ENCODE results near the gene HIVEP1.
"Not testable (repeated sequence)": the region's sequence is repeated elsewhere in the genome, so short reads cannot be mapped to it uniquely, and the experiment has no call there.

The HIVEP1 gene

DNA sequence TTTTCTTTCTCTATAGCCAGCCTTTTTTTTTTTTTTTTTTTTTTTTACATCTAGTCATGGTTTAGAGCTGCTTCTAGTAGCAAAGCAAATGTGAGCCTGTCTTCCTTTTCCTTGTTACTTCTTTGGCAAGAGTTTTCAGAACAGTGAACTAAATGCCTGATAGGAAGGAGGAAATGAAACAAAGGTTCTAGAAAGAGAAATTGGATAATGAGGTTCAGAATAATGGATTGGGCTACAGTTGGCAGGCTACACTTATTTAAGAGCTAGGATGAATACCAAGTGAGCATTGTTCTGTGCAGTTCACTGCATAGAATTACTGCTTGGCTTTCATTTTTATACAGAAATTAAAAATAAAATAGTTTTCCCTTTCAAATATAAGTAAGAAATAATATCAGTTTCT lies 78.6 kb downstream of the HIVEP1 start:
- DNase-seq, result no peak

DNA sequence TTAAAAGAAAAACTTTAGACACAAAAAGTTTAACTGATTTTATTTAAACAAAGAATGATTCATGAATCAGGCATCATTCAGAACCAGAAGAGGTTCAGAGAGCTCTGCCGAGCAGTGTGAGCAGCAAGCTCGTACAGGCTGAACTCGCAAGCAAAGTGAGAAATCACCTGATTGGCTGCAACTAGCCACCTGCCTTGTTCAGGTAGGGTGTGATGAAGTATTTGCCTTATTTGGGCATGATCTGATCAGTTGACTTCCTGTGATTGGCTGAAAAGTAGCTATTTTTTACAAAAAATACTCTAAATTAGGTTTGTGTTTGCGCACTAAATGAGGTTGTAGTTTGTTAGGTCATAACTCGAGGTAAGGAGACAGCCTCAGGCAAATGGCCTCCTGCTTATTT lies 80.7 kb downstream of the HIVEP1 start:
- DNase-seq, result no peak

DNA sequence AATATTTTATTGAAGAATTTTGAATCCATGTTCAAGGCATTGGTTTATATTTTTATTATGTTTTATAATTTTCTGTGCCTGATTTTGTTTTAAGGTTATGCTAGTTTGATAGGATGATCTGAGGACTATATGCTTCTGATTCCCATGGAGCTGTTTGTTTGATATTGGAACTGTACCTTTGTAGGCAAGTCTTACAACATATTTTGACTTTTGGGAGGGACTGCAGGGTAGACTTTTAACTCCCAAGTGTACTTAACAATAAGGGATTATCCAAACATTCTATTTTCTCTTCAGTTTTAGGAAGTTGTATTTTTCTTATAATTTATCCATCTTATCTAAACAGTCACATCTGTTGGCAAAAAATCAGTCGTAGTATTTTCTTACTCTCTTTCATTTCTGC lies 82.6 kb downstream of the HIVEP1 start:
- DNase-seq, result no peak

DNA sequence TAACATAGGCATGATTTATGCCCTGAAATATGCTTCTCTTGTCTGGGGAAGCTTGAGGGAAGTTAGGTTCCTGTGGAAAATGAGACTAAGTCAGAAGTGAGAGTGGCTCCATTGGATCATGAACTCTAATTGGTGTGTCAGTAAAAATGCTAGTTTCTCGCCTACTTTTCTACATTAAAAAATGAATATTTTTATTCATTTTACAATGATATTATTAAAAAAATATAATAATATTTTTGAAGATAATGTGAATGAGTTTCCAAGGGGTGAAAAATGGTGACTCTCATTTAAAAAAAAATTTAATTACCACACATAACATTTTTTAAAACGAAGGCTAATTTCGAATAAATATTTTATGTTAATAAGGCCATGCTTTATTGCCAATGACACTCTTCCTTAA lies 84.2 kb downstream of the HIVEP1 start:
- DNase-seq, result no peak

DNA sequence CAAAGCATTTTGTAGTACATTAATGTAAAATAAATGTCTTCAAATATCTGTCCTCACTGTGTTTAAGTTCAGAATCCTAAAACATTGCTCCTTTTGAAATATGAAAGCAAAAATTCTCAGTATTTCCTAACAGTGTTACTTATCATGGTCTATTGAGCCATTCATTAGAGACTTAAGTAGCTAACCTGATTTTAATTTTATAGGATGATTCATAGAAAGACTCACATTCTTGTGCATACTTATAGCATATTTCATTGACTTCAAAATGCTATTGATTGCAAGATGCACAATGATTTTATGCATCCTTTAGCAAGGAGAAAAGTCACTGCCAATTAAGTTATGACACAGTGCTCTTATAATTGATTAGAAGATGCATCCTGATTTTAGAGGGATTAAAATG lies 85.7 kb downstream of the HIVEP1 start:
- no peak for DNase-seq

DNA sequence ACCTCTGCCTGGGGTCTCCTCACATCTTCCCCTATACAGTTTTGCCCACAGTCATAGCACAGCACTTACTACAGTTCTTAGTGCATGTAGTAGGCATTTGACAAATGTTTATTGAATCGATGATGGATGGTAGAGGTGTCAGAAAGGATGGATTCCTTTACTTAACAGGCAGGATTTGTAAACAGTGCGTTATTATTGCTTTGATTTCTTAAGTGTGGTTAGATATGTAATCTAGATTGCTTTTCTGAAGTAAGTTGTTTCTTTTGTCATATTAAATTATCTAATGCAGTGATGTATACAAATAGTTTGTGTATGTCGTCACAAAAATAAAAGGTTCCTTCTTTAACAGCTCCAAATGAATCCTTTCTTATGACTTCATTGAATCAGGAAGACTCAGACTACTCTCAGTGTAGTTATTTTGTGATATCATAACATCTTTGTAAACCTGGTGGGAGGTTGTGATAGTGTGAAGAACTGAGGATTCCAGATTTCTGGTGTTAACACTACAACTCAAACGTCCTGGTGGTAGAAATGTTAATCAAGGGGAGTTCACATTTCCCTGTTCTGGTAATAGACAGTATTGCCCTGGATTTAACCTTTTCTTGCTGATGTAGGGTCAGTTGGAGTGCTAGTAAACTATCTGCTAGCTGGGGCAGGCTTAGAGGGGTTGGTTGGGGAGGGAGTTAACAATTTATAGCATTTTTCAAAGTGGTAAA lies 87.7 kb downstream of the HIVEP1 start:
- DNase-seq, result no peak

DNA sequence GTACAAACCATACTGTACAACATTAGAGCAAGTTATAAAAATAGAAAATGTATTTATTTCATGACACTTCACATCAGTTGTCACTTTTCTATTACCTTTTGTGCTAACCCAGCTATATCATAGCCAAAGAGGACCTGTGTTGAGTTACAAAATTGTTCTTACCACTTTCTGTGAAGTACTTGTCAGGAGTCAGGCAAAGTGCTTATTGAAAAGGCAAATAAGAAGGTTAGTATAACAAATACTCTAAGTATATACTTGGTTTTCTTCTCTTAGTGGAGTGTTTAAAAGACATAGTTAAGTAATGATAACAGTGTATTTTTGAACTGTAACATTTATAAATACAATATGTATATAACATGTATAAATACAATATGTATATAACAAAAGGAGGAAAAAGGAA lies 88.9 kb downstream of the HIVEP1 start:
- no peak for DNase-seq

DNA sequence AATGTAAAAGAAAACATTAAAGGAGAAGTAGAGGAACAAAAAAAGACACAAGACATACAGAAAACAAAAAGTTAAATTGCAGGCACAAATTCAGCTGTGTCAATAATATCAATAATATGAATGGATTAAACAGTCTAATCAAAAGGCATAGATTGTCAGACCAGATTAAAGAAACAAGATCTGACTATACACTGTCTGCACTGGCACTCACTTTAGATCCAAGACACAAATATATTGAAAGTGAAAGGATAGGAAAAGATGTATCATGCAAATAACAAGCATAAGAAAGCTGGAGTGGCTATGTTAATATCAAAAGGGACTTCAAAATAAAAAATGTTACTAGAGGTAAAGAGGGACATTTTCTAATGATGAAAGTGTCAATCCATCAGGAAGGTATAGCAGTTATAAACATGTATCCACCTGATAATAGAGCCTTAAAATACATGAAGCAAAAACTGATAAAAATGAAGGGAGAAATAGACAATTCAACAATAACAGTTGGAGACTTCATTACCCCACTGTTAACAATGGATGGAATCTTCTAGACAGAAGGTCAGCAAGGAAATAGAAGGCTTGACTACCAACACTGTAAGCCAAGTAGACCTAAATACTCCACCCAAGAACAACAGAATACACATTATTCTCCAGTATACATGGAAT lies 89.7 kb downstream of the HIVEP1 start:
- no peak for DNase-seq

DNA sequence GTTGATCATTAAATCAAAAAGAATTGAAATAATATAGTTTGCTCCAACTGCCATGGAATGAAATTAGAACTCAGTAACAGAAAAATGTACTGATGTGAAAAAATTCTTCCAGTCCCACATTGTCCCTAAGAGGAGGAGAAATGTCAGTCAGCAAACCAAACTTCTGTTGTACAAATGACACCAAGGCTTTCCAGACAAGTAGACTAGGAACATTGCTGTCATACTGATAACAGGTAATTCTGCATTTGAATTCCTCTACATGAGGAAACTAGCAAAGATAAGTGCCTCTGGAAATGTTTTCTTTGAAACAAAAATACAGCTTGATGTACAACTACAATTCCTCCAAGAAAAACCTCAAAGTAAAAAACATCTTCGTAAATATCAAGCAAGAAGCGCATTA lies 90.2 kb downstream of the HIVEP1 start:
- DNase-seq, result no peak

DNA sequence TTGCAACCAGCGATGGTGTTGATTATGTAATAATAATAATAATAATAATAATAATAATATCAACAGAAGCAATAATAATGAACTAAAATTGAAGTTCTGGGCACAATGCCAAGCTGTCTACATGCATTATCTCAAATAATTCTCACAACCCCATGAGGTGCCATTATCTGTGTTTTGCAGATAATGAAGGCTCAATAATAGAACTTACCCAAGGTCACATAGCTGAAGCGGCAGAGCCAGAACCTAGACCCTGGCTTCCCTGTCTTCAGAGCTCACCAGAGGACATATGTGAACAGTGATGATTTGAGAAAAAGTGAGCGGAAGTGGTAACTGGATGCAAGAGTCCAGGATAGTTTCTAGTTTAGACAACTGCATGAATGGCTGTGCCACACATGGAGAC lies 91.0 kb downstream of the HIVEP1 start:
- DNase-seq, result peak in 2 of 3 experiments; percentile 49 to 82

DNA sequence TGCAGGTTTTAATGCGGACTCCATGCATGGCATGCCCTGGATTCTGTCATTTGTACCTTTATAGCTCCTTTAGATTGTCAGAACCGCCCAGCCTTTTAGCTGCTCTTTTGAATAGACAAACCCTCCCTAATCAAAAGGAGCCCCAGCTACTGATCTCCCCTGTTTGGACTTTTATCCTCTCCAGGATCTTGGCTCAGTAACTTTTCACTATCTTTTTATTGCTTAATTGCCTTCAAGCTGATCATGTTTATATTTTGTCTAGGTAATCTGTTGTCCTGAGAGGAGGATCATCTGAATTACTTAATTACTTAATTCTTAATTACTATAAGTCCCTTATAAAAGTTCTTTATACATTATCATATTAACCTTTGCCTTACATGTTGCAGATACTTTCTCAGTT lies 93.2 kb downstream of the HIVEP1 start:
- DNase-seq, result no peak

DNA sequence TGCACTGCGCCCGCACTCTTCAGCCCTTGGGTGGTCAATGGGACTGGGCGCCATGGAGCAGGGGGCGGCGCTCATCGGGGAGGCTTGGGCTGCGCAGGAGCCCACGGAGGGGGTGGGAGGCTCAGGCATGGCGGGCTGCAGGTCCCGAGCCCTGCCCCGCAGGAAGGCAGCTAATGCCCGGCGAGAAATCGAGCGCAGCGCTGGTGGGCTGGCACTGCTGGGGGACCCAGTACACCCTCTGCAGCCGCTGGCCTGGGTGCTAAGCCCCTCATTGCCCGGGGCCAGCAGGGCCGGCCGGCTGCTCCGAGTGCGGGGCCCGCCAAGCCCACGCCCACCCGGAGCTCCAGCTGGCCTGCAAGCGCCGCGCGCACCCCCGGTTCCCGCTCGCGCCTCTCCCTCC lies 96.3 kb downstream of the HIVEP1 start:
- DNase-seq, result not testable (repeated sequence)

DNA sequence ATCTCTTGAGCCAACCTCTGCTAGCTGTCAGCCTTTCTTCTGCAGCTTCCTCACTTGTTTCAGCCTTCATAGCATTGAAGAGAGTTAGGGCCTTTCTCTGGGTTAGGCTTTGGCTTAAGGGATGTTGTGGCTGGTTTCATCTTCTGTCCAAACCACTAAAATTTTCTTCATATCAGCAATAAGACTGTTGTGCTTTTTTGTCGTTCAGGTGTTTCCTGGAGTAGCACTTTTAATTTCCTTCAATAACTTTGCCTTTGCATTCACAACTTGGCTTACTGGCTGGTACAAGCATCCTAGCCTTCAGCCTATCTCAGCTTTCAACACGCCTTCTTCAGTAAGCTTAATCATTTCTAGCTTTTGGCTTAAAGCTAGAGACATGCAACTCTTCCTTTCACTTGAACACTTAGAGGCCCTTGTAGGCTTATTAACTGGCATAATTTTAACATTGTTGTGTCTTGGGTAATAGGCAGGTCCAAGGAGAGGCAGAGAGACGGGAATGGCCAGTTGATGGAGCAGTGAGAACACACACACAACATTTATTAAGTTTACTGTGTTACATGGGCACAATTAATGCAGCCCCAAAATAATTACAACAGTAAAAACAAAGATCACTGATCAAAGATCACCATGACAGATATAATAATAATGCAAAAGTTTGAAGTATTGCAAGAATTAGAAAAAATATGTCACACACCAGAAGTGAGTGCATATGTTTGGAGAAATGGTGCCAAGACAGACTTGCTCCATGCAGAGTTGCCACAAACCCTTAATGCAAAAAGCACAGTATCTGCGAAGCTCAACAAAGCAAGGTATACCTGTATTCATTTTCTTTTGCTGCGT lies 98.6 kb downstream of the HIVEP1 start:
- DNase-seq, result no peak

DNA sequence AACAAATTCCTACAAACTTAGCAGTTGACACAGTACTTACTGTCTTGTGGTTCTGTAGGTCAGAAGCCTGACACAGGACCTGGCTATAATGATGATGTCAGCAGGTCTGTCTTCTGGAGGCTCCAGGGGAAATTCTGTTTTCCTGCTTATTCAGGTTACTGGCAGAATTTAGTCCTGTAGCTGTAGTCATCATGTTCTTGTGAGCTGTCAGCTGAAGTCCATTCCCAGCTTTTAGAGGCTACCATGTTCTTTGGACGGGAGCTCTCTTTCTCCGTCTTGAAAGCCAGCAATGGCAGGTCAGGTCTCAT lies 99.2 kb downstream of the HIVEP1 start:
- DNase-seq, result no peak

DNA sequence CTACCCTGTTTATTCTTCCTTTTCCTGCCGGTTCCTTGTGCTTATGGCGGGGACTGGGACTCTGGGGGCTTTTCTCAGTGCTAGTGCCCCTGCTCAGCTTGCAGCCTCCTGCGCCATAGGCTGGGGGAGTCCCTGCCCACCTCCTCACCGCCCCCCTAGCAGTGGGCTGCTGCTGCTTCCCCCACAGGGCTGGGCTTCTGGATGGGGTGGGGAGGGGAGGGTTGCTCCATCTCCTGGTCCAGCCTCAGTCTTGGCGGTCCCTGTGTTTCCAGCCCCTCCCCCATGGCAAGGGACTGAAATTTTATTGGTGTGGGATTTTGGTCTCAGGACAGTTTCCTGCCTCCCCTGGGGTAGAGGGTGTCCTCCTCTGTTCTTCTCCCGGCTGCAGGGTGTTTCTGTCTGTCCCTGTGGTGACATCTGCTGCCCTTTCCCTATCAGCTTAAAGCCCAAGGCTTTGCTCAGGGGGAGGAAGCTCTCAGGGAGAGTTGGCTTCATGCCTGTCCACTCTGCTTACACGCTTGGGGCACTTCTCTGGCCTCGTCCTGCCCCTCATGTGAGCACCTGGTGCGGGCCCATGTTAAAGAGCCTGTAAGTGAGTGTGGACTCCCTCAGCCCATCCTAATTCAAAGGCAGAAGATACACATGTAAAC lies 100.6 kb downstream of the HIVEP1 start:
- no peak for DNase-seq

DNA sequence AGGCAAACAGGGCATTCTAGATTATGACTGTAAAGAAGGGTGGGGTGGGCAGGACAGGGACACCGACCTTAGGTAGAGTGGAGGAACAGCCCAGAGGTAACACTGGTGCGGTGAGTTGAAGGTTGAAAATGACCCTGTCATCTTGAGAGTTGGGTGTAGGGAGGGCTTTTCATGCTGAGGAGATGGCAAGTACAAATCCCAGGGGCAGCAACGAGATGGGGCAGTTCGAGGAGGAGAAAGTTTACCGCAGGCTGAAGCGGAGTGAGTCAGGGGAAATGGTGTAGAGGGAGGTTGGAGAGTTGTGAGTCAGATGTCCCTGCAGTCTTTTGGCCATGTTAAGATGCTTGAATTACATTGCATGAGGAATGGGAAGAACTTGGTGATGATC lies 101.1 kb downstream of the HIVEP1 start:
- DNase-seq, result no peak

DNA sequence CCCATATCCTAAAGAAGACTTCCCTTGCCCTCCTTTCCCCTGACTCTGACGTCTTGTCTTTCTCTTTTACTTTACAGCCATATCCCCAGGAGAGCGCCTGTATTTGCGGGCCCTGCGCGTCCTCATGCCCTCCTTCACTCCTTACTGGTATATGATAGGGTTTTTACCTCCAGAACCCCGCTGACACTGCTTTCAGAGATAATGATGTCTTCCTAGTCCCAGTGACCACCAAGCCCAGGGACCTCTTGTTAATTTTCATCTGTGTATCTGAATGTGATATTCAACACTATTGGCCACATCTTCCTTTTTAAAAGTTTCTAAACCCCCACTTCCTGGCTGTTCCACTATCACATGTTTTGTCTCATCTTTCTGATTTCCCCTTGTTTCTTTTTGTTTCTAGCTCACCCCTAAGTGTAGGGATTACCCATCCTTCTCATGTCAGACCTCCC lies 102.0 kb downstream of the HIVEP1 start:
- no peak for DNase-seq

DNA sequence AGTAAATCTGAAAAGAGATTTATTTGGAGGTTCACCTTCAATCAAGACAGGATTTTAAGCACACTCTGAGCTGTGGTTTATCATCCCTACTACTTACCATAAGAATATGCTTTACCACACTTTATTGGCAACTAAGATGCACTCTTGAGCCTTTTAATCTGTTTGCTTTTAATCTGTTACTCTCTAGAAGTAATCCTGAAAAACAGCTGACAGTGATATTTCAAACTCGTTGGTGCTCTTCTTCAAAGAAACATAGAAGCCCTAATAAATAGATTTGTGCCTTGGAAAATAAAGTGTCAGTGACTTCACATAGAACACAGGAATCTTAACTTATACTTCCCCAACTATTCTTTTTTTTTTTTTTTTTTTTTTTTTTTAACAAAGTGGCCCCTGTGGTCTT lies 102.9 kb downstream of the HIVEP1 start:
- no peak for DNase-seq

DNA sequence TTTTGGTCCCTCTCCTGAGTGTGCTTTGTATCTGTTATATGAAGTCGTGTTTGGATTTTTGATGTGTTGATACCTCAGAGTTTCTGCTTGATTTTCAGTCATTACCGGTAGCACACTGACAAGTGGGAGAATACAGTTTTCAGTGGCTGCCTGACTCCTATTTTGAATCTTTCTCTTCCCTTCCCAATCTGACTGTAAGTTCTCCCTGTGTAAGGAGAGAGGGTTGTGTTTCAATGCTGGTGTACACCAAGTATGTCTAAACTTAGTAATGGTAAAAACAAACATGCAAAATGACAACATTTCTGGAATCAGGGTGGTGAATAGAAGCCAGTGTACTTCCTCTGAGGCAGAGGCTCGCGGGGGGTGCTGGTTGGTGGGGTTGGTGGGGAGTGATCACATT lies 103.4 kb downstream of the HIVEP1 start:
- no peak for DNase-seq

DNA sequence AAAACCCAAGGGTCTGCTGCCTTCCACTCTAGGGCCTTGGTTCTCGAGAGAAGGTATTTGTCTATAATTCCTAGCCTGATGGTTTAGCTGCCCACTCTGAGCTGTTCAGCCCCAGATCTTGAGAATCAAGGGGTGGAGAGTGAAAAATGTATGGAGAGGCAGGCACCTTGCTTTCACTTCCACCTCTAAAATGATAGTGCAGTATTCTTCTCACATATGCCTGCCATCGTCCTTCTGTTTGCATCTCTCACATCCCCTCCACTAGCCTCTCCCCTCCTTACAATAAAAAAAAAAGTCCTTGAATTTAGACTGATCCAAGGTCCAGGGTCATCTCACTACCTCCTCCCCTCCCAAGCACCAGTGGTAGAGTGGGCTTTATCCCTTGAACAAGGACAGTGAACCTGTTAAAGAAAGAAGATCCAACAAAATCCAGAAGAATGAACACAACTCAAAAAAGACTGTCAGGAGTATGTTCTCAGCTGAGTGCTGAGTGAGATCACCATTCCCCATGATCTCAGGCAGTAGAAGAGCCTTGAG lies 104.2 kb downstream of the HIVEP1 start:
- DNase-seq, result no peak

DNA sequence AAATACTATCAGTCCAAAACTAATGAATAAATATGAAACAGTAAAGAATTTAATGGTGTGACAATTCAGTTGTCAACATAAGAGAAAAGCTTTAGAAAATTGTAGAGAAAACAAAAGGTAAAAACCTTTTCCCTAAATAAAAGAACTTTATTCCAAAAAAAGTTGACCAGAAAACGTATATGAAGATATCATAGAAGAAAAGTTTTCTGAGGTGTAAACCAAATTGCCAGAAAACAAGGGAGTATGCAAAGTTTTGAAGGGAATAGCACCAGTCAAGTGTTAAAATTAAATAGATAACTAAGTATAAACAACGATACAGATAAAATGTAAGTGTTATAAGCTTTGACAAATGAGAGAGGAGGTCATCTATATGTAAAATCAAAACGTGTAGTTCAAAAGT lies 104.9 kb downstream of the HIVEP1 start:
- no peak for DNase-seq

DNA sequence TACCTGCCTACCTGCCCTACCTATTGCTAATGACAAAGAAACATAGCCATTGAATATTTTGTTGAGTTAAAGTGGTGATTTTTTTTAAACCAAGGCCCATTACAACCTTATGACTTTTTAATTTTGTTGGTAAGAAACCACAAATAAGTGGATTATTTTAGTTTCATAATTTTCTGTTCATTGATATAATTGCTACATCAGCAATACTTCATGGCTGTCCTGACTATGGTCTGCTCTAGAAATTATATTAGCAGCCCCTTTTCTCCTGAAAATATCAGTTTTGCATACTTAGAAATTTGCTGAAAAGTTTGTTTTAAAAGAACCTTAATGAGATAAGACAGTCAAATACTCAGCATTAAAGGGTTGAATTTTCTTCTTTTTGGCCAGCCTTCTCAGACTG lies 106.5 kb downstream of the HIVEP1 start:
- no peak for DNase-seq

DNA sequence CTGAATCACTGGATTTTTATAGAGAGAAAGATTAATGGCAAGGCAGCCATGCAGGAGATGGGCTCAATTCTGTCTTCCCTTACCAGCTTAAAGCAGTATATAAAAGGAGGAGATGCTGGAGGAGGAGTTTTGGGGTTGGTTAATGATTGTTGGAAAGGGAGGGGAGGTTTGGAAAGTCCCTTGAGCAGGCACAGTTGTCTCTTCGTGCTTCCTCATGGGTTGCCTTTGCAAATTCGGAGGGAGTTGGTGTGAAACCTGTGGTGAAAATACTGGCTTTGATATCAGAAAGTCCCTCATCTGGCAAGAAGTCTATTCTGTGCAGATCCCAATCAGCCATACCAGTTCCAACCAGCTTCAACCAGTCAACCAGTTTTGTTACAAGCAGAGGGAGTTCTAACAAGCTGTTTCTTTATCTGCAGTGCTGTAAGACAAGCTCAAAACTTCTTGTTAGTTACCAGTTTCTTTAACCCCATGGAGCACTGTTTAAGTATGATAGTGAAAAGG lies 107.0 kb downstream of the HIVEP1 start:
- DNase-seq, result no peak
